HG02885 (cell line): ENCODE results near the gene SLC27A4.

ENCODE experiments used
- ATAC-seq: cut with Tn5 transposase; IDR thresholded peaks from one replicate; pipeline ENCODE4 v1.9.1; 2021; ENCODE audit warnings: mild to moderate bottlenecking; ENCODE audit not compliant: unreplicated experiment, poor library complexity

SLC27A4 gene

DNA sequence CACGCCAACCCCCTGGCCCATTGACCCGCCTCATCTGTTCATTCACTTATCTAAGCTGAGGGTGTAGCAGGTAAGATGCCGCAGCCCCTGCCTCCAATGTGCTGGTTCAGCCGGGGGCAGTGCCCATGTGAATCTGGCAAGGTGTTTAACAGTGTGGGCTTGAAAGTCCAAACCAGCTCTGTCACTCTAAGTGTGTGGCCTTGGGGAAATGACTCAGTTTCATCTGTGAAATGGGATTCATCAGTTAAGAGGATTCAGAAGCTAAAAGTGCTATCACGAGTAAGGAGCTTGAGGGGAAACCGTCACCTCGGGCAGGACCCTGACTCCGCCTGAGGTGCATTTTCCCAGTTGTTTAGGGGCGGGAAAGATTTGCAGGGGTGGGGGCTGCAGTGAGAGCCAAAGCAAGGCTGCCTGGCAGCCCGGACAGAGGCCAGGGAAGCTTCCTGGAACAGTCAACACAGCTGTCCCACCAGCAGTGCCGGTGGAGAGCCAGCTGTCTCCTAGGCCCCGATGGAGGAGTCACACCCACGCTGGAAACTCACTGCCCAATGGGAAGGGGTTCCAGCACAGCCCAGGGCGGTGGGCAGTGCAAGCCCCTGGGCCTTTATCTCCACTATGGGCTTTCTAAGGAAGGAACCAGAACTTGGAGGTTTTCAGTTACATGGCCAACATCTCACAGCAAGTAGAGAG is 21.1 kb downstream of the SLC27A4 start:
- no peak for ATAC-seq

DNA sequence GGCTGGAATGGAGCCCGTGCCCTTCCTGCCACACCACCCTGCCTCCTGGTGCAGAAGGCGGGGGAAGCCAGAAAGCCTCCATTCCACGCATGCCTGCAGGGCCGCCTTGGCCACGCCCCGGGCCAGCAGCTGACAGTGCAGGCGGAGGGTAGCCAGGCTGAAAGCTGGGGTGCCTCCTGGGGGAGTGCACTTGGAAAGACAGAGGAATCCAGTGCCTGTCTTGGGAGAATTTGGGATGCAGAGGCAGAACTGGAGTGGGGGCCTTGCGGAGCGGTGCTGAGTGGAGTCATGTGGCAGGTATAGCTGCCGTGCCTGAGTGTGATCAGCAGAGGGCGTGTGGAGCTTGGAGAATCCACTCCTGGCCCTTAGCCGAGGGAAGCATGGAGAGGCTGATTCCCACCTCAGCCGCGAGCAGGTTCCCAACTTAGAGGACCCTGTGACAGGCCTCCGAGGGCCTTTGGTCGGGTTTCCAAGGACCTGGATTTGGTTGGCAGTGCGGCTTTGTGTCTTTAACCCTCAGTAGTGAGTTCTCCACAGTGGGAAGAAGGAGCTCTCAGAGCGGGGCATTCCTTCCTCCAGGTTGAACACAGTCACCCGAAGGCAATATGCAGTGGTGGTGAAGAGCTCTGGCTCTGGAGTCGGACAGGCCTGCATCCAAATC is 21.8 kb downstream of the SLC27A4 start:
- peak; percentile 51 for ATAC-seq

DNA sequence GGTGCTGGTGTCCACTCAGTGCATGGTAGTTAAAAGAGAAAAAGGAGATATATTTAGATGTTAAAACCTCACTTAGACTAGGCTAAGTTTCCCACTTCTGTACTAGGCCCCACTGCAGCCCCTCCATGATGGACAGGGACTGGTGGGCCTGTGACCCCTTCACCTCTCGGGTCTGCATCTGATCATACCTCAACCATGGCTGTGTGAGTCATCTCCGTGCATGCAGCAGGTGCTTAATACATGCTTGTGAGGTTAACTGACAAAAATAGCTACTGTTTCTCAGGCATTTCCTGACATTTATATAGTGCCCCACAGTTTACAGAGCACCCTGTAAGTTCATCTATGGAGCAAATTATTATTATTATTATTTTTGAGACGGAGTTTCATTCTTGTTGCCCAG is 22.4 kb downstream of the SLC27A4 start:
- no peak for ATAC-seq

DNA sequence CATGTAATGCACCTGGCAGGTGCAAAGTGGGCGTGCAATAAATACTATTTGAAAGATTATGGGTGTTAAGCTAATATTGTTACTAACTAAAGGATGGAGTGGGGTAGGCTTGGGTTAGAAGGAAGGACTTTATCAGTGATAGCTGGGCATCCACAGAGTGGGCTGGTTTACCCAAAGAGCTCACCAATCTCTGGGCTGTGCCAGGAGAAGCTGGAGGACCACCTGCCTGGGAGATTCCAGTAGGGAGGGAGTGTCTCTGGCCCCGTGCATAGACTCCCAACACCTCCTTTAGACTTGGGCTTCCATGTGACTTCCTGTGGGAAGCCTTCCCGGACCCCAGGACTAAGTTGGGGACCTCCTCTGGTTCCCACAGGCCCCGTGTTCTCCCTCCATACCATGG is 25.2 kb downstream of the SLC27A4 start:
- no peak for ATAC-seq

DNA sequence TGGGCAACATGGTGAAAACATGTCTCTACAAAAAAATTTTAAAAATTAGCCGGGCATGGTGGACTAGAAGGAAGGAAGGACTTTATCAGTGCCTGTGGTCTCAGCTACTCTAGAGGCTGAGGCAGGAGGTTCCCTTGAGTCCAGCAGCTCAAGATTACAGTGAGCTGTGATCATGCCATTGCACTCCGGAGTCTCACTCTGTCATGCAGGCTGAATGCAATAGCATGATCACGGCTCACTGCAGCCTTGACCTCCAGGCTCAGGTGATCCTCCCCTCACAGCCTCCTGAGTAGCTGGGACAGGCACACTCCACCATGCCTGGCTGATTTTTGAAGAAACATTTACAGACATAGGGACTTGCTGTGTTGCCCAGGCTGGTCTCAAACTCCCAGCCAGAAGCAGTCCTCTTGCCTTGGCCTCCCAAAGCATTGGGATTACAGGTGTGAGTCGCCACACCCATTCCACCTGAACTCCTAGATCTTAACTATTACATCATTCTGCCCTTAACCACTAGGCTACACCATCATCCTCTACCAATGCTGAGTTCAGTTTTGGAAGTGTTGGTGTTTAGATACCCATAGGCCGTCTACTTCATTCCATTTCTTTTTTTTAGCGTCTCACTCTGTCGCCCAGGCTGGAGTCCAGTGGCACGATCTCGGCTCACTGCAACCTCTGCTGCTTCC is 28.8 kb downstream of the SLC27A4 start:
- ATAC-seq, result no peak

DNA sequence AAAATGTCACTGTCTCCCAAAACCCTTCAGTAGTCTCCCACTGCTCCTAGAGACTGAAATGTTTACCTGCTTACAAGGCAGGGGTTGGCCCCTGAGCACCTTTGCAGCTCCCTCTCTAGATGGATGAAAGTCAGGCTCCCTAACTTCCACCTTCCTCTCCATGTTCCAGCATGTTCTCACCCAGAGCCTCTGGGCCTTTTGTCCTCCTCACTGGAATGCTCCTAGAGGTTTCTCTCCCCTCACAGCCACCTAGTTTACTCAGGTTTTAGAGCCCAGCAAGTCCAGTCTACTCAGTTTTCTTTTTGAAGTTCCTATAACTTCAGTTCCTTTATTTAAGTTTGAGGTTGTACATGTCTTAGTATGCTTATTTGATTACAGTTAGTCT is 30.0 kb downstream of the SLC27A4 start:
- ATAC-seq, result no peak

DNA sequence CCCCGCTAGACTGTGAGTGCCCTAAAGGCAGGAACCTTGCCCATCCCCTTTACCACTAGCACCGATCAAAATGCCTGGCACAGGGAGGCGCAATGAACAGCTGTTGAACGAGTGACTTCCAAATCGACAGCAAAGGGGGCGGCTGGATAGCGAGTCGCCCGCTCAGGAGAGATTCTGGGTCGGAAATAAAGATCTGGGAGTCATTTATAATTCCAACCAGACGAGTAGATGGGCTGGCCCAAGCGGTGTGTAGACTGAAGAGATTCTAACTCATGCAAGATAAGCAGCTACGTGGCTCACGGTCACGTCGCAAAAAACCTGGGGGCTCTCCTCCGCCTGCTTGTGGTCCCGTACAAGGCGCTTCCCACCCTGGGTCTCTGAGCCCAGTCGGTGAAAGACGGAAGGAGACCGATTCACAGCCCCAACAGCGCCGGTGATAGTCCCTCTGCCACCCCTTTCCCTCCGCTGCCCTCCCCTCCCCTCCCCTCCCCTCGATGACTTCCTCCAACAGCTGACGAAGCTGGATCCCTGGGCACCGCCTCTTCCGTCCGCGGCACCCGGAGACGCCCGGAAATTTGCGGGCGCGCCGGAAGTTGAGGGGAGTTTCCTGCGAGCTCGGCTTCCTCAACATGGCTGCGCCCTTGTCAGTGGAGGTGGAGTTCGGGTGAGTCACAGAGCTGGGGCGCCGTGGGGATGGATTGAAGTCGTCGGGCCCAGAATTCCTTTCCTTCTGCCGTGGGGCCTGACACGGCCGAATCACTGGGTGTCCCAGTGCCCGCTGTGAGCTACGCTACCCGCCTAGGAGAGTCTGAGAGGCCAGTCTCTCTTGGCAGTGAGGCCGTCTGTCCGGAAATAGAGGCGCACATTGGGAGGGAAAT is 30.7 kb downstream of the SLC27A4 start, which contains the start of gene URM1:
TSS of gene URM1 (plus strand) at position 623 of the 878 bp plus-strand sequence. CDS start at position 630, 7 bp downstream.
- peak; percentile 88 for ATAC-seq

DNA sequence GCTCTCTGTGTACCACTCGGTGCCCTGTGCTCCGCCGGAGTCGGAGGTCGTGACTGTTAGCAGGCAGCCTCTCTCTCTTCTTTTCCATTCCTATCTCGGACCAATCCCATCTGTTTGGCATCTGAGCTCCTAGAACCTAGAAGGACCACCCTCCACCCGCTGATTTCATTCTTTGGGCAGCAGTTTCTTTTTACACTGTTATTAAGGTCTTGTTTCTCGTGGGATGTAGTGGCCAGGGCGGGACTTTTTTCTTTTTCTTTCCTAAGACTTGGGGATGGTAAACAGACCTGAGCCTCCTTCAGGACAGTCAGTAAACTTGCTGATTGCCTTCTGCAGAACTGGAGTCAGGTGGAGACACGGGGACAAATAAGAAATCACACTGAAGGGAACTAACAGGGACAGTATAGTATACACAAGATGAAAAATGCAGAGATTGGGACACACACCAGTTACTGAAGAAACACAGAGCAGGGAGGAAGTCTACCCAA is 31.3 kb downstream of the SLC27A4 start:
- ATAC-seq, result no peak

DNA sequence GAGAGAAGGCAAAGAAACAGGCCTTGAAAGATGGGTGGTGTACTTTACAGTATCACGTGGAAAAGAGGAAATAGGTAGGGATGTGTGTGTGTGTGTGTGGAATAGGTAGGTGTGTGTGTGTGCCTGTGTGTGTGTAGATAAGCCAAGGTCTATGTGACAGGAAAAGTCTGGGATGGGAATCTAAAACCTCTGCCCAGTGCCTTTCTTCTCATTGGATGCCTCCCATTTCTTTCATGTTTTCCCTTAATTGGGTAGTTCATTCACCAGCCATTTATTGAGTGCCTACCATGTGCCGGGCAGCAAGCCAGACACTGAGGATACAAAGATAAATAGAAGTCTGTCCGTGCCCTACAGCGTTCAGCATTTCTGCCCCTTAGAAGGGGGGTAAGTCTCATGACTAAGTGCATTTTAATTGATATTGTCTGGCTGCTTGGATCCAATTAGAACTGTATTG is 31.9 kb downstream of the SLC27A4 start:
- no peak for ATAC-seq

DNA sequence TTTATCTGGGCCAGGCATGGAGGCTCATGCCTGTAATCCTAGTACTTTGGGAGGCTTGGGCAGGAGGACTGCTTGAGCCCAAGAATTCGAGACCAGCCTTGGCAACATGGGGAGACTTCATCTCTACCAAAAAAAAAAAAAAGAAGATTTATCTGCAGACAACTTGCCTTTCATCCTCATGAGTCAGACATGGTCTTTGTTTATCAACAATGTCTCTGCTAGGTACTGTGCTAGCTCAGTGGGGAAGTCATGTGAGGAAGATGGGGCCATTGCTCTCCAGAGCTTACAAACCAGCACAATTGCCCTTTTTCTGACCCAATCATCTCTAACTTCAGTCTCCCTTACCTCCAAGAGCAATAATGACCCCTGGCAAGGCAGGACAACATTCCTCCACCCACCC is 32.5 kb downstream of the SLC27A4 start:
- no peak for ATAC-seq

DNA sequence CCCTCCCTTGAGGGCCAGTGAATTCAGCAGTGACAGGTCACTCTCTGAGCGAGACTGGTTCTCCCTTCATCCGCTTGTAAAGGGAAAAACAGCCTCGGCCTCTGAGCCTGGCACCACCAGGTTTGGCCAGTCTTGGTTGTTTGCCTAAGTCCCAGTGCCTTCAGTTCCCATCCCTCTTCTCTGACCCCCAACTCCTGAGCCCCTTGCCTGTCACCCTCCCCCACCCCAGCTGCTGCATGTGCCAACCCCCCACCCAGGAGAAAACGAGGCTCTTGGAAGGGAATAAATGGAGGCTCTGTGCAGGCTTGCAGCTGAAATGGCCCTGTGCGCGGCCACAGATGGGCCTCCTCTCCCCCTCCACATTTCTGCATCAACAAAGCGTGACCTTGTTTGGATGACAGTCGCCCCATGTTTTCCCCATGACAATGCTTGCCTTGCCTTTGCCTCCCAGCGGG is 33.9 kb downstream of the SLC27A4 start:
- ATAC-seq, result no peak

DNA sequence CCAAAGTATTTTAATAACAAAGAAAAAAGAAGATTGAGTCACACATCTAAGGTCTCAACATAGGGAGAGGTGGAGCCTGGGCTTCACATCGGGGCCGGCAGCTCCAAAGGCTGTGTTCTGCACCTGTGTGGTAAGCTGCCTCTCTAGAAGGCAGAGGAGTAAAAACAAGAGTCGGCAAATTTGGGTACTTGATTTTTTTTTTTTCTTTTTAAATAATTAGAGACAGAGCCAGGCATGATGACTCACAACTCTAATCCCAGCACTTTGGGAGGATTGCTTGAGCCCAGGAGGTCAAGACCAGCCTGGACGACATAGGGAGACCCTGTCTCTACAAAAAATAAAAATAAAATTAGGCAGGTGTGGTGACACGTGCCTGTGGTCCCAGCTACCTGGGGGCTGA is 35.5 kb downstream of the SLC27A4 start:
- no peak for ATAC-seq

DNA sequence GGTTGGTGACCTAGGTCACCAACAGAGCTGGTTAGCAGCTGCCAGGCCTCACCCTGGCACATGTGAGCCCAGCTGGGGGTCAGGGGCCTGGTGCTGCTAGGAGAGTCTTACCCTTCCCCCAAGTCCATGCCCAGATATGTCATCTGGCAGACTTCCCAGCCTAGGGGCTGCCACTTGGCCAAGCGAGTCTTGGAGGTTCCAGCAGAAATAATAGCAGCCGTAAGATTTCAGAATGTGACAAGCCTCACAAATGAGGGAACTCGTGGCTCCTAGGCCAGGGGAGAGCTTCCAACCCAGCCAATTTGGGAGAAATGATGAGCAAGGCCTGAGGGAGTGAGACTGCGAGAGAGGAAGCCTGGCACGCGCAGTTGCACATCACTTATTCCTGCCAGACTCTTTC is 41.9 kb downstream of the SLC27A4 start:
- no peak for ATAC-seq

DNA sequence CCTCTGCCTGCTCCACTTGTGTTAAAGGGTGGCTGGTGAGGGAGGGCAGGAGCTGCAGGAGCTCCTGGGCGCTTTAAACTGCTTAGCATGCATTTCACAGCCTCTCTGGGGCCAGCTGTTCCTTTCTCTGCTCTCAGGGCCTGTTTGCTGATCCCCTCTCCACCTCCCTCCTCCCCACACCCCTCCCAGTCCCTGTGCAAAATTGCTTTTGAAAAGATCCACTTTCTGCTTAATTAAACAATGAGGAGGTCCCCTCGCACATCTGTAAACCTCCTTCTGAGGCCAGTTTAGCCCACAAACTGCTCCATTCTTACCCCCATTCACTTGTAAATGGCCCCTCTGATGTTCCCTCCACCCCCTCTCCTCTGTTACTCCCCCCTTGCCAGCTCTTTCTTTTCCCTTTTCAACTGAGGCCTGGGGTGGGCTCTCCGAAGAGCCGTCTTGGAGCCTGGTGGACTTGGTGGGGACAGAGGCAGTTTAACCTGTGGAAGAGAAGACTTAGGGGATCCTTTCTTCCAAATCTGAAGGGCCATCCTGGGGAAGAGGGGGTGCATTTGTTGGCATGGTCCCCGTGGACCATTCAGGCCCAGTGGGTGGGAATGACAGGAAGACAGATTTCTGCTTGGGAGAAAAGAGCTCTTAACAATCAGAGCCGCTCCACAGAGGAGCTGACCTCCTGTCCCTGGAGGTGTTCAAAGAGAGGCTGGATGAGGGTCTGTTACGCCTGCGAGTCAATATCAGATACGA is 42.9 kb downstream of the SLC27A4 start:
- ATAC-seq, result no peak

DNA sequence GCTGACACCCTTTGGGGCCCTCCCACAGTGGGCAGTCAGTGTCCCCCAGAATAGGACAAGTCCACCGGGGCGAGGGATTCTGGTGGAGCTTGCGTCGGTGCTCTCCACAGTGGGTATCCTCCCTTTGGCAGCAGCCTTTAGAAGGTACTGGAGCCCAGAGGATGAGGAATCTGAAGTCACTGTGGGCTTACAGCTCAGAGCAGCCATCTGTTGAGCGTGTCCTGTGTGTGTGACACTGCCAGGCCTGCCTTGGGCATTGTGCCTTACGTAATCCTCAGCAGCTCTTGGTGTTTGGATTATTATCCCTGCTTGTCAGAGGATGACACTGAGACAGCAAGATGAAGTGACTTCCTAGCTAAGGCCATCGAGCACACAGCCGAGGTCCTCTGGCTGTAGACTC is 43.5 kb downstream of the SLC27A4 start:
- ATAC-seq, result no peak

DNA sequence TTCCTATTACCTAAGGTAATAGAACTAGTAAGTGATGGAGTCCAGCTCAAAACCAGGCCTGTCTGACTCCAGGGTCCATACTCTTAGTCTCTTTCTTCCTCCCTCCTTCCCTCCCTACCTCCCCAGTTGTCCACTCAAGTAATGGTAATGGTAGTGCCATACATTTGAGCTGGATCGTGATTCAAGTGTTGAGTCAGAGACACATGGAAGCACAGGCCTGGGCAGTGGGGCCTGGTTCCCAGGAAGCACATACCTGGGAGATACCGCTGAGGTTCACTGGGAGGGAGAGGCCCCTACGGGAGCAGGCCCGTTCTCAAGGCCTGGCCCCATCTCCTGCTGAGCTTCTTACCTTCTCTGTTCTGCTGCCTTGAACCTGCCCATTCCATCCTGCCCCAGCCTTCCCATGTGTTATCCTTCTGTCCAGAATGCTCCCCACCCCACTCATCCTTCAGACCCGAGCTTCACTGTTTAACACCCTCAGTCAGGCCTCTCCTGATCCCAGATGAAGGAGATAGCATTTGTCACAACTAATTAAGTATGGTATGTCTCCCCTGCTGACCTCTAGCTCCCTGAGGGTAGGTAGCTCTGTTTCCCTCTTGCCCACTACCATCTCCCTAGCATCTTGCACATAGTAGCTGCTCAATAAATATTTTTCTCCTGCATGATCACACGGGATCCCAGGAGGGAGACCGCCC is 44.6 kb downstream of the SLC27A4 start:
- no peak for ATAC-seq

DNA sequence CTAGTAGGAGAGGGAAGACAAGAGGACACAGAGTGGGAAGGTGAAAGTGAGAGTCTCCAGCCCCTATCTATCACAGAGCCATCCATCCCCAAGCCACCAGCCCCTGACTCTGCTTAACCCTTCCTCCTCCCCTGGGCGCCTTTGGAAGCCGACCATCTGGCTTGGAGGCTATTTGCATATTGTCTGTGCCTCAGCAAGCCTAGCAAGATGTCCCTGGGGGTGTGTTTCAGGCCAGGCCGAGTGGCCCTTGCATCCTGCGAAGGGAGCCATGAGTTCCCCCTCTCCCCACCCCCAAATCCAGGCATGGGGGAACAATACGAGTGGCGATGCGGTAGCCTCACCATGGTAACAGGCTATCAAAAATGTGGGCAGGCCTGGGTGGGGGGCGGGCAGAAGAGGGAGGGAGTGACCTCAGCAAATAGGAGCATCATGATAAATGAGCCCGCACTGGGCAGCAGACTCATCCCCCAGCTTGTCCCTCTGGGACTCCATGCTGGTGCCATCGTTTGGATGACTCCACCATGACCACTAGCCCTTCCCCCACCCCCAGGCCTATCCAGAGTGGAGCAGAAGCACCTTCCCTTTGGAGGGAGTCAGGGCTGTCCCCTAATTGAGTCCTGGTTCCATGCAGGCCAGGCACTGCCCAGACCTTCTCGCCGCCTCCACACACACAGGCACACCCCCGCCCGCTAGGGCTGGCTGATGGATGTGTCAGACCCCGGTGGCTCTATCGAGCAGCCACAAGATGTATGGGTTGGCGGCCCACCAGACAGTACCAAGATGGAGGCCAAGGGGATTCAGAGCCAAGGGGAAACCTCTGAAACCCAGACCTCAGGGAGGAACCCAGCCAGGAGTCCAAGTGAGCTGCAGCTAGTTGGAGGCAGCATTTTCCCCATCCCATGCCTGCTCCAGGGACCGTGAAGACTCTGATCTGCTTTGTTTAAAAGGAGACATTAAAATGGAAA is 45.5 kb downstream of the SLC27A4 start:
- ATAC-seq, result no peak

DNA sequence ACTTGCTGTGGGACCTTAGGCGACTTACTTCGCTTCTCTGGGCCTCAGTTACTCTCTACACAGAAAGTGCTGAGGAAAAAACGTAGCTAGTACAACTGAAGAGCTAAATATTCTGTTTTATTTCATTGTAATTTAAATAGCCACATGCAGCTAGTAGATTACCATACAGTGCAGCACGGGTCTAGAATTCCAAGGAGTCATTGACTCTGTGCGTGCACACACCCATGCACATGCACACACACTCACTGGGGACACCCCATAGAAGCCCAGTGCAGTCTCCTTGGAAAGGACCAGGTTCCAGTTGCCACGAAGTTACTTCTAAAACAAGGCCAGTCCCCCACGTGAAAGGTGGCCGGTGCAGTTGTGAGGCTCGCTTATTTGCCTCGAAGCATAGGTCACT is 47.8 kb downstream of the SLC27A4 start:
- no peak for ATAC-seq
